ENCODE data around the gene CBLB. TPM values are rescaled to one million over a fixed set of nuclear protein-coding genes. Genes with fewer than 3 reads are reported as not detected.

The CBLB gene
- total RNA-seq, 1 donor = 133 TPM

DNA sequence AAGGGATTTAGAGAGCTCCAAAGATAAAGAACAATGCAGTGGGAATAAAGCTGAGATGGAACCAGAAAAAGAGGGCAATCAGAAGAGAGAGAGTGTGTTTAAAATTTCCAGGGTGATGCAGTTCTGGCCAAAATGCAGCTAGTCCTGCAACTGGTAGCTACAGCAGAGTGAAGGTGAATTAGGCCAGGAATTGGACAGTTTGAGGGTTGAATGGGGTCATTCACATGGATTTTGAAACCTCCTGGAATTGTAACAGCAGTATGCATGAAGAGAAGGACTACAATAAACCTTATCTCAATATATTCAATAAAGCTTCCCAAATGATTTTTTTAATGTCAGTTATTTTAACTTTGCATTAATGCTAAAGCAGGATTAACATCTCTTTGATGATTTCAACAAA, 85.2 kb downstream of the CBLB start:
- Histone ChIP-seq H3K9me3 (ENCODE audit: low read depth, low read length) (no peaks in the 10 kb centered on the region), H3K27me3 (ENCODE audit: insufficient read depth, low read length) (no peaks in the 10 kb centered on the region), H3K4me3 (ENCODE audit: low read length) (no peak overlapping the region), H3K4me1 (ENCODE audit: insufficient read depth, low read length) (no peaks in the 10 kb centered on the region)

DNA sequence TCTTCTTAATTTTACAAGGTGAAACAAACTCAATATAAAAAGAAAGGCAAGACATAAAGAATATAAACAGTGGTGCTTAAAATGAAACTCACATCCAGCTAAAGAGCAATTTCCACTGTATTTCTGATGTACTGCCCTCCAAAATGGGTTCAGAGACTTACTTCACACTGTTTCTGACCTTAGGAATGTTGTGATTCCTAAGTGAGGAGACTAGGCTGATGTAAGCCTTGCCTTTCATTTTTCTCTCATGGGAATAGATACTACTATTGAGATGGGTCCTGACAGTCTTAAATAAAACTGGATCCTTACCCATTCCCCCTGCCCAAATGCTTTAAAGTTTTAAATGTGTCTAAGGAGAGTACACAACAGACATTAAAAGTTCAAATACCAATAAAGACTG, 86.9 kb downstream of the CBLB start:
- no peaks in the 10 kb centered on the region for H3K4me1 ChIP-seq (ENCODE audit: insufficient read depth, low read length)
- no peaks in the 10 kb centered on the region for H3K9me3 ChIP-seq (ENCODE audit: low read depth, low read length)
- H3K27me3 ChIP-seq (ENCODE audit: insufficient read depth, low read length) = no peaks in the 10 kb centered on the region

GRCh38 chr3:105780107-105780506, 88.7 kb downstream of the CBLB start:
- no peak overlapping the region for H3K4me3 ChIP-seq (ENCODE audit: low read length)
- H3K4me1 ChIP-seq (ENCODE audit: insufficient read depth, low read length) = no peaks in the 10 kb centered on the region
- H3K27me3 ChIP-seq (ENCODE audit: insufficient read depth, low read length) = no peaks in the 10 kb centered on the region
- H3K9me3 ChIP-seq (ENCODE audit: low read depth, low read length) = no peaks in the 10 kb centered on the region

More for the DNA sequence above, 86.9 kb downstream of the CBLB start:
- no peak overlapping the region for H3K4me3 ChIP-seq (ENCODE audit: low read length)

GRCh38 chr3:105775368-105775767, 93.4 kb downstream of the CBLB start:
- Histone ChIP-seq H3K9me3 (ENCODE audit: low read depth, low read length) (no peaks in the 10 kb centered on the region), H3K27me3 (ENCODE audit: insufficient read depth, low read length) (no peaks in the 10 kb centered on the region), H3K4me1 (ENCODE audit: insufficient read depth, low read length) (no peaks in the 10 kb centered on the region), H3K4me3 (ENCODE audit: low read length) (no peak overlapping the region)

DNA sequence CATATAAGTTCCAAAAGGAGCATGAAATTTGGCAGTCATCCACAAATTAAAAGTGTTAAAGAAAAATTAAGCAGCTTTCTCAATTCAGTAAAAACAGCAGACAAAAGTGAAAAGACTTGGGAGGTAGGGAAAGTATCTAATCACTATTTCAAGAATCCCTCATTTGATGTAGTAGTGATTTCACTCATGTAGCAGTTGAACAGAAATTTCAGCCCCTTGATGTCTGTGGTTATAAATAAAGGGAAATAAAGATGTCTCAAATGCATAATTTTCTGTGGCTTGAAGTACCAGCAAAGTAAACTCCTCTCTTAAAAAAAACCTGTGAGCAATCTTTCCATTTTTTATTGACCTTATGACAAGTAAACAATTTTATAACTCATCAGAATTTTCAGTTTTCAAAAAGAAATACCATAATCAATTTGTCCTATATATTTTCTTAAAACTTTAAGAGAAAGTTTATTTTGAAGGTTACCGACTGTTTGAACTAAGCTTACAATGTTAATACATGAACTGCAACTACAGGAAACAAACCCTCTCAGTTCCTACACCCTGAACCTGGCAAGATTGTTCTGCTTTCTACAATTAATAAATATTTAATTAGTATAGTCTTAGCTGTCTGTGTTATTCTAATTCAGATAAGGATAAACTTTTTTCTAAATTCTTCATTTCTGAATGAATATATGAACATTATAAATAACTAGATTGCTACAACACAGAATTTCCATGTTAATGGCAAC, 94.2 kb downstream of the CBLB start:
- H3K27me3 ChIP-seq (ENCODE audit: insufficient read depth, low read length) = no peaks in the 10 kb centered on the region
- H3K4me1 ChIP-seq (ENCODE audit: insufficient read depth, low read length) = no peaks in the 10 kb centered on the region
- no peak overlapping the region for H3K4me3 ChIP-seq (ENCODE audit: low read length)
- no peaks in the 10 kb centered on the region for H3K9me3 ChIP-seq (ENCODE audit: low read depth, low read length)

- H3K9me3 ChIP-seq (ENCODE audit: low read depth, low read length) = no peaks in the 10 kb centered on the region
- no peaks in the 10 kb centered on the region for H3K27me3 ChIP-seq (ENCODE audit: insufficient read depth, low read length)
- H3K4me3 ChIP-seq (ENCODE audit: low read length) = no peak overlapping the region
- no peaks in the 10 kb centered on the region for H3K4me1 ChIP-seq (ENCODE audit: insufficient read depth, low read length)
Measured at GRCh38 chr3:105773291-105773690, 95.5 kb downstream of the CBLB start.

GRCh38 chr3:105772635-105773034, 96.2 kb downstream of the CBLB start:
- Histone ChIP-seq H3K4me3 (ENCODE audit: low read length) (no peak overlapping the region), H3K4me1 (ENCODE audit: insufficient read depth, low read length) (peaks cover 2% of the 10 kb centered on the region)

GRCh38 chr3:105771392-105771791, 97.4 kb downstream of the CBLB start:
- peaks cover 3% of the 10 kb centered on the region for H3K4me1 ChIP-seq (ENCODE audit: insufficient read depth, low read length)
- H3K9me3 ChIP-seq (ENCODE audit: low read depth, low read length) = no peaks in the 10 kb centered on the region
- no peak overlapping the region for H3K4me3 ChIP-seq (ENCODE audit: low read length)
- no peaks in the 10 kb centered on the region for H3K27me3 ChIP-seq (ENCODE audit: insufficient read depth, low read length)

More at GRCh38 chr3:105772635-105773034, 96.2 kb downstream of the CBLB start:
- Histone ChIP-seq H3K9me3 (ENCODE audit: low read depth, low read length) (no peaks in the 10 kb centered on the region), H3K27me3 (ENCODE audit: insufficient read depth, low read length) (no peaks in the 10 kb centered on the region)

GRCh38 chr3:105770410-105770809, 98.4 kb downstream of the CBLB start:
- no peak overlapping the region for H3K4me3 ChIP-seq (ENCODE audit: low read length)
- peaks cover 7% of the 10 kb centered on the region for H3K4me1 ChIP-seq (ENCODE audit: insufficient read depth, low read length)

GRCh38 chr3:105767776-105768175, 101.0 kb downstream of the CBLB start:
- no peaks in the 10 kb centered on the region for H3K27me3 ChIP-seq (ENCODE audit: insufficient read depth, low read length)
- peaks cover 24% of the 10 kb centered on the region for H3K4me1 ChIP-seq (ENCODE audit: insufficient read depth, low read length)
- no peak overlapping the region for H3K4me3 ChIP-seq (ENCODE audit: low read length)
- no peaks in the 10 kb centered on the region for H3K9me3 ChIP-seq (ENCODE audit: low read depth, low read length)

More at GRCh38 chr3:105770410-105770809, 98.4 kb downstream of the CBLB start:
- Histone ChIP-seq H3K9me3 (ENCODE audit: low read depth, low read length) (no peaks in the 10 kb centered on the region), H3K27me3 (ENCODE audit: insufficient read depth, low read length) (no peaks in the 10 kb centered on the region)

DNA sequence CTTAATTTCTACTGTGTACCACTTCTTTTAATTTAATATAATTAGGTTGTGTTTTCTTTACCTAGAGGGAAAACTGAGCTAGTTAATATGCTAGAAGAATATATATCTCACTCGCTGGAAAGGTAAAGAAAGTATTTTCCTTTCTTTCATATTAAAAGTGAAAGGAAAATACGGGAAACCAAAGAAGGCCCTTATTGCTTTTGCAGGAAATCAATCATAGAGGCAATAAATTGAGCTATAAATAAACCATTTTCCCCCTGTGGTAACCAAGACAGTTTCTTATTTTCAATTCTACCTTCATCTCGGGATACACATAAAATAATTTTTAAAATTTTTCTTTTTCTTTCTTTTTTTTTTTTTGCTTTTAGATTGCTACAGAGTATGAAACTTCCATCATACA, 101.6 kb downstream of the CBLB start:
- Histone ChIP-seq H3K4me1 (ENCODE audit: insufficient read depth, low read length) (peaks cover 24% of the 10 kb centered on the region), H3K27me3 (ENCODE audit: insufficient read depth, low read length) (no peaks in the 10 kb centered on the region), H3K9me3 (ENCODE audit: low read depth, low read length) (no peaks in the 10 kb centered on the region), H3K4me3 (ENCODE audit: low read length) (no peak overlapping the region)

- Histone ChIP-seq H3K9me3 (ENCODE audit: low read depth, low read length) (no peaks in the 10 kb centered on the region), H3K4me1 (ENCODE audit: insufficient read depth, low read length) (peaks cover 24% of the 10 kb centered on the region), H3K4me3 (ENCODE audit: low read length) (no peak overlapping the region), H3K27me3 (ENCODE audit: insufficient read depth, low read length) (no peaks in the 10 kb centered on the region)
Measured at GRCh38 chr3:105765308-105765639, 103.5 kb downstream of the CBLB start.

DNA sequence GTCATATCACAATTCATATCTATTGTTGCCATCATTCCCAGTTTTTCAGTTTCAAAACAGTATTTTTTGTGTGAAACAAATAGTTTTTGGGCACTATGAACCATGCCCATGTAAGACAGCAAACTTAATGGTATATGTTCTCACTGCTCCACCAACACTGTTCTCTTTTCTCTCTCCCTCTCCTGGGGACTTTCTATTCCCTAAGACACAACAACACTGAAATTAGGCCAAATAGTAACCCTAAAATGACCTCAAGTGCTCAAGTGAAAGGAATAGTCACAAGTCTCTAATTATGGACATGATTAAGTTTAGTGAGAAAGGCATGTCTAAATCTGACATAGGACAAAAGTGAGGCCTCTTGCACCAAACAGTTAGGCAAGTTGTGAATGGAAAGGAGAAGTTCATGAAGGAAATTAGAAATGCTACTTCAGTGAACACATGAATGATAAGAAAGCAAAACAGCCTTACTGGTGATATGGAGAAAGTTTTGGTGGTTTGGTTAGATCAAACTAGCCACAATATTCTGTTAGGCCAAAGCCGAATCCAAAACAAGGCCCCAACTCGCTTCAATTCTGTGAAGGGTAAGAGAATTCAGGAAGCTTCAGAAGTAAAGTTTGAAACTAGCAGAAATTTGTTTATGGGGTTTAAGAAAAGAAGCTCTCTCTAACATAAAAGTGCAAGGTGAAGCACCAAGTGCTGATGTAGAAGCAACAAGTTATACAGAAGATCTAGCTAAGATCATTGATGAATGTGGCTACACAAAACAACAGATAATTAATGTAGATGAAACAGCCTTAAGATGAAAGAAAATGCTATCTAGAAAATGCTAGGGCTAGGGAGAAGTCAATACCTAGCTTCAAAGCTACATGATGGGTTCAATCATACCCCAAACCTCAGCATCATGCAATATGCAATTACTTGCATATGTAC, 104.2 kb downstream of the CBLB start:
- Histone ChIP-seq H3K27me3 (ENCODE audit: insufficient read depth, low read length) (no peaks in the 10 kb centered on the region), H3K9me3 (ENCODE audit: low read depth, low read length) (no peaks in the 10 kb centered on the region), H3K4me3 (ENCODE audit: low read length) (no peak overlapping the region), H3K4me1 (ENCODE audit: insufficient read depth, low read length) (peaks cover 24% of the 10 kb centered on the region)

GRCh38 chr3:105763659-105764036, 105.2 kb downstream of the CBLB start:
- H3K27me3 ChIP-seq (ENCODE audit: insufficient read depth, low read length) = no peaks in the 10 kb centered on the region
- H3K4me1 ChIP-seq (ENCODE audit: insufficient read depth, low read length) = peaks cover 24% of the 10 kb centered on the region
- H3K9me3 ChIP-seq (ENCODE audit: low read depth, low read length) = no peaks in the 10 kb centered on the region
- no peak overlapping the region for H3K4me3 ChIP-seq (ENCODE audit: low read length)

GRCh38 chr3:105762749-105763658, 105.8 kb downstream of the CBLB start:
- Histone ChIP-seq H3K4me3 (ENCODE audit: low read length) (no peak overlapping the region), H3K27me3 (ENCODE audit: insufficient read depth, low read length) (no peaks in the 10 kb centered on the region), H3K4me1 (ENCODE audit: insufficient read depth, low read length) (peaks cover 24% of the 10 kb centered on the region), H3K9me3 (ENCODE audit: low read depth, low read length) (no peaks in the 10 kb centered on the region)

All from mononuclear cell (primary cell).